HepG2 (cell line): ENCODE measurements around the gene GASK1A. TPM values are rescaled to one million over a fixed set of nuclear protein-coding genes. Genes with fewer than 3 reads are reported as not detected.

ENCODE experiments used
- CCAR2 ChIP-seq: fragments of 200-400 bp; formaldehyde crosslinking; optimal IDR thresholded peaks from 2 replicates; pipeline ENCODE3; 2018; ENCODE audit warnings: low read depth, mild to moderate bottlenecking, low read length, moderate library complexity
- CEBPB ChIP-seq: IDR thresholded peaks from 2 replicates; pipeline ENCODE4 v1.6.1; 2011; ENCODE audit warnings: low read depth, low read length, improper control_type of control experiment, borderline replicate concordance
- CEBPG ChIP-seq: IDR thresholded peaks from 2 replicates; pipeline ENCODE4 v1.6.1; 2016
- DR1 ChIP-seq: sonication (generic); formaldehyde crosslinking; IDR thresholded peaks from 2 replicates; pipeline ENCODE4 v1.8.0; 2021; ENCODE audit warnings: mild to moderate bottlenecking, missing genetic modification reagents, inconsistent platforms
- FOXO1 ChIP-seq: sonication (generic); formaldehyde crosslinking; IDR thresholded peaks from 2 replicates; pipeline ENCODE4 v1.4.0; 2020; ENCODE audit warnings: missing genetic modification reagents
- GTF2F1 ChIP-seq: fragments of 150-350 bp; IDR thresholded peaks from 2 replicates; pipeline ENCODE4 v1.6.1; 2014; ENCODE audit warnings: low read length
- ISL2 ChIP-seq: sonication (generic); formaldehyde crosslinking; IDR thresholded peaks from 2 replicates; pipeline ENCODE4 v1.5.0; 2020; ENCODE audit warnings: missing genetic modification reagents
- PPARG ChIP-seq: conservative IDR thresholded peaks from 2 replicates; pipeline ENCODE4 v1.6.1; 2016; ENCODE audit warnings: missing biosample characterization, missing genetic modification reagents
- RFX3 ChIP-seq: IDR thresholded peaks from 2 replicates; pipeline ENCODE4 v1.6.1; 2016; ENCODE audit warnings: missing biosample characterization, missing genetic modification reagents
- STAG1 ChIP-seq: sonication (generic); formaldehyde crosslinking; IDR thresholded peaks from 2 replicates; pipeline ENCODE4 v1.4.0; 2020; ENCODE audit warnings: missing genetic modification reagents
- TEAD3 ChIP-seq: optimal IDR thresholded peaks from 2 replicates; pipeline ENCODE3; 2016; ENCODE audit warnings: borderline replicate concordance
- ZMYM4 ChIP-seq: sonication (generic); formaldehyde crosslinking; IDR thresholded peaks from 2 replicates; pipeline ENCODE4 v1.8.1; 2023; ENCODE audit warnings: mild to moderate bottlenecking, missing genetic modification reagents
- ZNF766 ChIP-seq: sonication (generic); formaldehyde crosslinking; IDR thresholded peaks from 2 replicates; pipeline ENCODE4 v1.5.0; 2020; ENCODE audit warnings: missing genetic modification reagents, borderline replicate concordance
- ZNF782 ChIP-seq: sonication (generic); formaldehyde crosslinking; IDR thresholded peaks from 2 replicates; pipeline ENCODE4 v1.4.0; 2020; ENCODE audit warnings: missing genetic modification reagents, mild to moderate bottlenecking, borderline replicate concordance
- polyA plus RNA-seq, 8 experiments: library from polyadenylated mRNA; depleted of rRNA in 3 of 8; stranded (reverse) in 7 of 8; unstranded in 1 of 8; fragments of >200 nt; fragmentation: Illumina TruSeq in 4 of 8; extraction: Trizol in 4 of 8; gene quantifications; 2 replicates each; pipeline versions ENCODE4 v1.2.1 to v1.2.3, GENCODE V29; 2011 to 2016; ENCODE audit warnings: low read depth in 4 of 8, missing spikeins in 1 of 8, mixed read lengths in 1 of 8; ENCODE audit not compliant: insufficient read depth in 1 of 8
- total RNA-seq, 5 experiments: library from RNA; depleted of rRNA; stranded (reverse); fragments of >200 nt; fragmentation: Illumina TruSeq; extraction: Trizol; gene quantifications; 2 replicates each; pipeline ENCODE4 v1.2.3, GENCODE V29; 2016; ENCODE audit warnings: low read depth in 1 of 5
- TF ChIP-seq, protein P1 (sequence below): sonication (generic); formaldehyde crosslinking; IDR thresholded peaks from 2 replicates; pipeline ENCODE4 v1.4.0; 2020; ENCODE audit warnings: mild to moderate bottlenecking, missing genetic modification reagents
- TF ChIP-seq, protein P2 (sequence below): sonication (generic); formaldehyde crosslinking; IDR thresholded peaks from 2 replicates; pipeline ENCODE4 v1.8.0; 2022; ENCODE audit warnings: missing genetic modification reagents, mild to moderate bottlenecking, moderate library complexity, borderline replicate concordance
- TF ChIP-seq, protein P3 (sequence below): IDR thresholded peaks from 2 replicates; pipeline ENCODE4 v1.6.1; 2016; ENCODE audit warnings: low read depth, control low read depth
- TF ChIP-seq, protein P4 (sequence below): sonication (generic); formaldehyde crosslinking; IDR thresholded peaks from 2 replicates; pipeline ENCODE4 v1.4.0; 2020; ENCODE audit warnings: missing genetic modification reagents
- TF ChIP-seq, protein P5 (sequence below): sonication (generic); formaldehyde crosslinking; IDR thresholded peaks from 2 replicates; pipeline ENCODE4 v1.4.0; 2020; ENCODE audit warnings: missing genetic modification reagents

The GASK1A gene
- total and polyA plus RNA-seq, 2 of the 13 experiments (the other 11 are each of a cell fraction or from before 2014, with no cell fraction given) = not detected

DNA sequence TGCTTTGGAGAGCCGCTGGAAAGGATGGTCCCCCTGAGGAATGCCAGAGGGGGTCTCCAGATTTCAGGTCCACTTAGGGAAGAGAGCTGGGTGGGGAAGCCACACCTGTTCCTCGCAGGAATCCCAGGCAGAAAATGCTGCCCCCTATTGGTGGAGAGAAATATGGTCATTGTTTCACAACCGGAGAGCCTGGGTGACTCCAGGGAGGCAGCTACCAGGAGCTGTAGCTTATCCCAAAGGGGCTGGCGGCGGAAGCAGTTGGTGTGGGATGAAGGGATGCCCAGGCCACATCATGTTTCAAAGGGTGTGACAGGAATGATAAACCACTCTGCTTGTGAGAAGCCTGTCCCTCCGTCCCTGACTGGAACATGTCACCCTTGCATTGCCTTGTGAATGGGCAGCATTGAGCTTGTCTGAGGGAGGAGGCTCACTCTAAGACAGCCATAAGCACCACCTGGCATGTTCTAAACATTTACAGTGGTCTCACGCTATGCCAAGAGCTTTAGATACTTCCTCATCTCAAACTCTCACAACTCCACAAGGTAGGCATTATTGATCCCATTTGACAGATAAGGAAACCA lies 92.3 kb downstream of the GASK1A start (continued):
- TF ChIP-seq, protein P1, sequence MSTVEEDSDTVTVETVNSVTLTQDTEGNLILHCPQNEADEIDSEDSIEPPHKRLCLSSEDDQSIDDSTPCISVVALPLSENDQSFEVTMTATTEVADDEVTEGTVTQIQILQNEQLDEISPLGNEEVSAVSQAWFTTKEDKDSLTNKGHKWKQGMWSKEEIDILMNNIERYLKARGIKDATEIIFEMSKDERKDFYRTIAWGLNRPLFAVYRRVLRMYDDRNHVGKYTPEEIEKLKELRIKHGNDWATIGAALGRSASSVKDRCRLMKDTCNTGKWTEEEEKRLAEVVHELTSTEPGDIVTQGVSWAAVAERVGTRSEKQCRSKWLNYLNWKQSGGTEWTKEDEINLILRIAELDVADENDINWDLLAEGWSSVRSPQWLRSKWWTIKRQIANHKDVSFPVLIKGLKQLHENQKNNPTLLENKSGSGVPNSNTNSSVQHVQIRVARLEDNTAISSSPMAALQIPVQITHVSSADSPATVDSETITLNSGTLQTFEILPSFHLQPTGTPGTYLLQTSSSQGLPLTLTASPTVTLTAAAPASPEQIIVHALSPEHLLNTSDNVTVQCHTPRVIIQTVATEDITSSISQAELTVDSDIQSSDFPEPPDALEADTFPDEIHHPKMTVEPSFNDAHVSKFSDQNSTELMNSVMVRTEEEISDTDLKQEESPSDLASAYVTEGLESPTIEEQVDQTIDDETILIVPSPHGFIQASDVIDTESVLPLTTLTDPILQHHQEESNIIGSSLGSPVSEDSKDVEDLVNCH (CRISPR knock-in tag) = no peak
- TF ChIP-seq FOXO1 (CRISPR knock-in tag) (no peak), ZNF766 (CRISPR knock-in tag) (no peak), ISL2 (CRISPR knock-in tag) (no peak), CCAR2 (no peak), GTF2F1 (no peak), DR1 (CRISPR knock-in tag) (no peak), RFX3 (CRISPR knock-in tag) (no peak), ZNF782 (CRISPR knock-in tag) (no peak), STAG1 (CRISPR knock-in tag) (peak; percentile 55), CEBPB (peak; percentile 58; the same call in 1 of the 2 replicates), CEBPG (CRISPR knock-in tag) (peak; percentile 45; the same call in 1 of the 2 replicates), TEAD3 (peak; percentile 7), ZMYM4 (CRISPR knock-in tag) (no peak), PPARG (no peak)
- TF ChIP-seq, protein P2, sequence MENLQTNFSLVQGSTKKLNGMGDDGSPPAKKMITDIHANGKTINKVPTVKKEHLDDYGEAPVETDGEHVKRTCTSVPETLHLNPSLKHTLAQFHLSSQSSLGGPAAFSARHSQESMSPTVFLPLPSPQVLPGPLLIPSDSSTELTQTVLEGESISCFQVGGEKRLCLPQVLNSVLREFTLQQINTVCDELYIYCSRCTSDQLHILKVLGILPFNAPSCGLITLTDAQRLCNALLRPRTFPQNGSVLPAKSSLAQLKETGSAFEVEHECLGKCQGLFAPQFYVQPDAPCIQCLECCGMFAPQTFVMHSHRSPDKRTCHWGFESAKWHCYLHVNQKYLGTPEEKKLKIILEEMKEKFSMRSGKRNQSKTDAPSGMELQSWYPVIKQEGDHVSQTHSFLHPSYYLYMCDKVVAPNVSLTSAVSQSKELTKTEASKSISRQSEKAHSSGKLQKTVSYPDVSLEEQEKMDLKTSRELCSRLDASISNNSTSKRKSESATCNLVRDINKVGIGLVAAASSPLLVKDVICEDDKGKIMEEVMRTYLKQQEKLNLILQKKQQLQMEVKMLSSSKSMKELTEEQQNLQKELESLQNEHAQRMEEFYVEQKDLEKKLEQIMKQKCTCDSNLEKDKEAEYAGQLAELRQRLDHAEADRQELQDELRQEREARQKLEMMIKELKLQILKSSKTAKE = no peak
- TF ChIP-seq, protein P3, sequence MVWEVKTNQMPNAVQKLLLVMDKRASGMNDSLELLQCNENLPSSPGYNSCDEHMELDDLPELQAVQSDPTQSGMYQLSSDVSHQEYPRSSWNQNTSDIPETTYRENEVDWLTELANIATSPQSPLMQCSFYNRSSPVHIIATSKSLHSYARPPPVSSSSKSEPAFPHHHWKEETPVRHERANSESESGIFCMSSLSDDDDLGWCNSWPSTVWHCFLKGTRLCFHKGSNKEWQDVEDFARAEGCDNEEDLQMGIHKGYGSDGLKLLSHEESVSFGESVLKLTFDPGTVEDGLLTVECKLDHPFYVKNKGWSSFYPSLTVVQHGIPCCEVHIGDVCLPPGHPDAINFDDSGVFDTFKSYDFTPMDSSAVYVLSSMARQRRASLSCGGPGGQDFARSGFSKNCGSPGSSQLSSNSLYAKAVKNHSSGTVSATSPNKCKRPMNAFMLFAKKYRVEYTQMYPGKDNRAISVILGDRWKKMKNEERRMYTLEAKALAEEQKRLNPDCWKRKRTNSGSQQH (CRISPR knock-in tag) = no peak
- TF ChIP-seq, protein P4, sequence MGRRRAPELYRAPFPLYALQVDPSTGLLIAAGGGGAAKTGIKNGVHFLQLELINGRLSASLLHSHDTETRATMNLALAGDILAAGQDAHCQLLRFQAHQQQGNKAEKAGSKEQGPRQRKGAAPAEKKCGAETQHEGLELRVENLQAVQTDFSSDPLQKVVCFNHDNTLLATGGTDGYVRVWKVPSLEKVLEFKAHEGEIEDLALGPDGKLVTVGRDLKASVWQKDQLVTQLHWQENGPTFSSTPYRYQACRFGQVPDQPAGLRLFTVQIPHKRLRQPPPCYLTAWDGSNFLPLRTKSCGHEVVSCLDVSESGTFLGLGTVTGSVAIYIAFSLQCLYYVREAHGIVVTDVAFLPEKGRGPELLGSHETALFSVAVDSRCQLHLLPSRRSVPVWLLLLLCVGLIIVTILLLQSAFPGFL = no peak
- TF ChIP-seq, protein P5, sequence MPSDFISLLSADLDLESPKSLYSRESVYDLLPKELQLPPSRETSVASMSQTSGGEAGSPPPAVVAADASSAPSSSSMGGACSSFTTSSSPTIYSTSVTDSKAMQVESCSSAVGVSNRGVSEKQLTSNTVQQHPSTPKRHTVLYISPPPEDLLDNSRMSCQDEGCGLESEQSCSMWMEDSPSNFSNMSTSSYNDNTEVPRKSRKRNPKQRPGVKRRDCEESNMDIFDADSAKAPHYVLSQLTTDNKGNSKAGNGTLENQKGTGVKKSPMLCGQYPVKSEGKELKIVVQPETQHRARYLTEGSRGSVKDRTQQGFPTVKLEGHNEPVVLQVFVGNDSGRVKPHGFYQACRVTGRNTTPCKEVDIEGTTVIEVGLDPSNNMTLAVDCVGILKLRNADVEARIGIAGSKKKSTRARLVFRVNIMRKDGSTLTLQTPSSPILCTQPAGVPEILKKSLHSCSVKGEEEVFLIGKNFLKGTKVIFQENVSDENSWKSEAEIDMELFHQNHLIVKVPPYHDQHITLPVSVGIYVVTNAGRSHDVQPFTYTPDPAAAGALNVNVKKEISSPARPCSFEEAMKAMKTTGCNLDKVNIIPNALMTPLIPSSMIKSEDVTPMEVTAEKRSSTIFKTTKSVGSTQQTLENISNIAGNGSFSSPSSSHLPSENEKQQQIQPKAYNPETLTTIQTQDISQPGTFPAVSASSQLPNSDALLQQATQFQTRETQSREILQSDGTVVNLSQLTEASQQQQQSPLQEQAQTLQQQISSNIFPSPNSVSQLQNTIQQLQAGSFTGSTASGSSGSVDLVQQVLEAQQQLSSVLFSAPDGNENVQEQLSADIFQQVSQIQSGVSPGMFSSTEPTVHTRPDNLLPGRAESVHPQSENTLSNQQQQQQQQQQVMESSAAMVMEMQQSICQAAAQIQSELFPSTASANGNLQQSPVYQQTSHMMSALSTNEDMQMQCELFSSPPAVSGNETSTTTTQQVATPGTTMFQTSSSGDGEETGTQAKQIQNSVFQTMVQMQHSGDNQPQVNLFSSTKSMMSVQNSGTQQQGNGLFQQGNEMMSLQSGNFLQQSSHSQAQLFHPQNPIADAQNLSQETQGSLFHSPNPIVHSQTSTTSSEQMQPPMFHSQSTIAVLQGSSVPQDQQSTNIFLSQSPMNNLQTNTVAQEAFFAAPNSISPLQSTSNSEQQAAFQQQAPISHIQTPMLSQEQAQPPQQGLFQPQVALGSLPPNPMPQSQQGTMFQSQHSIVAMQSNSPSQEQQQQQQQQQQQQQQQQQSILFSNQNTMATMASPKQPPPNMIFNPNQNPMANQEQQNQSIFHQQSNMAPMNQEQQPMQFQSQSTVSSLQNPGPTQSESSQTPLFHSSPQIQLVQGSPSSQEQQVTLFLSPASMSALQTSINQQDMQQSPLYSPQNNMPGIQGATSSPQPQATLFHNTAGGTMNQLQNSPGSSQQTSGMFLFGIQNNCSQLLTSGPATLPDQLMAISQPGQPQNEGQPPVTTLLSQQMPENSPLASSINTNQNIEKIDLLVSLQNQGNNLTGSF (CRISPR knock-in tag) = 0 out of 2 replicates have a peak, but pooled peaks have one; percentile 48
